Measurements from ENCODE around the gene CSRP1. TPM values are rescaled to one million over a fixed set of nuclear protein-coding genes. Genes with fewer than 3 reads are reported as not detected.

Gene CSRP1
- total RNA-seq, 1 donor from 2014 or later, result 948 TPM

DNA sequence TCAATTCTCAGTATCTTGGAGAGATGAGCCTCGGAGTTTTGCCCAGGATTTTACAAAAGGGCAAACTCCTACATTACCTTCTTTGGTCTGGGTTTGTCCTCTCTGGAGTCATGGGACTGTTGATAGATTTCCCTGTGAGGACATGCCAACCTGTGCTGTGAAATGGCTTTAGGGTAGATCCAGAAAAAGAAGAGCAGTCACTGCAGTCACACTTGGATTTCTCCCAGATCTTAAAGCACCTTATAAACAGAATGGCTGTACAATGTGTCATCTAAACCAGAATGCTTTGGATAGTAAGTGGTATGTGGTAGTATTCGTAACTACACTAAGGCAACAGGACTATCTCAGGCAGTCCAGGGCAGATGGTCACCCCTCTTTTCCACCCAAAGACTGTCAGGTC is 1.9 kb upstream of the CSRP1 start:
- no peaks in the 10 kb centered on the region for H3K27me3 ChIP-seq
- no peaks in the 10 kb centered on the region for H3K9me3 ChIP-seq
- DNase-seq (ENCODE audit: low spot score in 2 of 2), result no peak
- peaks cover 11 to 28% of the 10 kb centered on the region in 2 donors for H3K4me1 ChIP-seq
- H3K27ac ChIP-seq, result no peak overlapping the region
- no peak for TF ChIP-seq CTCF (IDR thresholded peaks at IDR 0.05)
- H3K4me3 ChIP-seq, result no peak overlapping the region
- H3K36me3 ChIP-seq, result no peaks in the 10 kb centered on the region
- intact Hi-C loops (cut with DNase I), result no loop called here

DNA sequence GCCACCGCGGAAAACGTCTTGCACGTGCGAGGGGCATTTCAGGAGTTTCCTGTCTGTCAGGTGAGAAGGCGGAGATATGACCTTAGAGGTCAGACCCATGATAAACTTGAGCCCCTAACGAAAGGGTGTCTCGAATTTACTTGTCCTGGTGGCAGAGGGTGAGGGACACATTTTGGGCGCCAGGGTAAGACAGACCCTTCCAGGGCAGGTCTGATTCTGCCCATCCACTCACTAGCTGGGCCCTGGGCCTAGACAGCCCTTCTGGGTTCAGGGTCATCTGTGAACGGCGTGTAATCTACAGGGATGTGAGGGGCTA is 395 bp upstream of the CSRP1 start:
- no peak for DNase-seq (ENCODE audit: low spot score in 2 of 2)
- Histone ChIP-seq H3K36me3 (peaks cover 0 to 6% of the 10 kb centered on the region in 2 donors), H3K4me3 (peak overlapping the region; percentile 71 to 97), H3K4me1 (peaks cover 9 to 33% of the 10 kb centered on the region in 2 donors), H3K27ac (peak overlapping the region; percentile 93 to 99), H3K27me3 (no peaks in the 10 kb centered on the region), H3K9me3 (no peaks in the 10 kb centered on the region)
- no peak for TF ChIP-seq CTCF (IDR thresholded peaks at IDR 0.05)
- intact Hi-C loops (cut with DNase I), result no loop called here

- Histone ChIP-seq H3K36me3 (peaks cover 0 to 6% of the 10 kb centered on the region in 2 donors), H3K27me3 (no peaks in the 10 kb centered on the region), H3K4me1 (peaks cover 17 to 34% of the 10 kb centered on the region in 2 donors), H3K27ac (peak overlapping the region; percentile 93 to 99), H3K4me3 (peak overlapping the region; percentile 71 to 97), H3K9me3 (no peaks in the 10 kb centered on the region)
- intact Hi-C loops (cut with DNase I), result no loop called here
- no peak for DNase-seq (ENCODE audit: low spot score in 2 of 2)
- no peak for TF ChIP-seq CTCF (IDR thresholded peaks at IDR 0.05)
Observed at GRCh38 chr1:201506092-201506491, 831 bp downstream of the CSRP1 start.

- DNase-seq (ENCODE audit: low spot score in 2 of 2), result peak in 1 of 2 donors; percentile 78
- intact Hi-C loops (cut with DNase I), result no loop called here
Observed at GRCh38 chr1:201505503-201505890, 1.4 kb downstream of the CSRP1 start.

GRCh38 chr1:201504799-201505502 is 2.0 kb downstream of the CSRP1 start:
- peak overlapping the region; percentile 71 to 97 for H3K4me3 ChIP-seq
- intact Hi-C loops (cut with DNase I), result no loop called here
- TF ChIP-seq CTCF (IDR thresholded peaks at IDR 0.05), result no peak
- H3K4me1 ChIP-seq, result peaks cover 19 to 45% of the 10 kb centered on the region in 2 donors
- H3K36me3 ChIP-seq, result peaks cover 0 to 6% of the 10 kb centered on the region in 2 donors
- peak overlapping the region; percentile 93 to 99 for H3K27ac ChIP-seq
- no peaks in the 10 kb centered on the region for H3K9me3 ChIP-seq
- H3K27me3 ChIP-seq, result no peaks in the 10 kb centered on the region
- DNase-seq (ENCODE audit: low spot score in 2 of 2), result no peak

More at GRCh38 chr1:201505503-201505890, 1.4 kb downstream of the CSRP1 start:
- TF ChIP-seq CTCF (IDR thresholded peaks at IDR 0.05), result no peak
- H3K27ac ChIP-seq, result peak overlapping the region; percentile 93 to 99
- H3K9me3 ChIP-seq, result no peaks in the 10 kb centered on the region
- peaks cover 17 to 40% of the 10 kb centered on the region in 2 donors for H3K4me1 ChIP-seq
- peak overlapping the region; percentile 71 to 97 for H3K4me3 ChIP-seq
- H3K27me3 ChIP-seq, result no peaks in the 10 kb centered on the region
- peaks cover 0 to 6% of the 10 kb centered on the region in 2 donors for H3K36me3 ChIP-seq
